Mesothelial cell of epicardium (in vitro differentiated cells): Measurements from ENCODE around the gene BRCA1. TPM values are rescaled to one million over a fixed set of nuclear protein-coding genes. Genes with fewer than 3 reads are reported as not detected.
"Not testable (repeated sequence)": the region's sequence is repeated elsewhere in the genome, so short reads cannot be mapped to it uniquely, and the experiment has no call there.

Source experiments
- DNase-seq, 2 experiments: peaks; one replicate each; pipeline ENCODE4 v3.0.0; 2021; ENCODE audit warnings: low spot score in 2 of 2; ENCODE audit not compliant: unreplicated experiment in 2 of 2
- H3K27ac Mint-ChIP-seq: 2 replicates; pipeline ENCODE4 v1.8.0; 2021; ENCODE audit warnings: mixed read lengths
- H3K27me3 Mint-ChIP-seq: 2 replicates; pipeline ENCODE4 v1.8.0; 2021; ENCODE audit warnings: low read depth, mixed read lengths
- H3K36me3 Mint-ChIP-seq: 2 replicates; pipeline ENCODE4 v1.8.0; 2021; ENCODE audit warnings: mixed read lengths
- H3K4me1 Mint-ChIP-seq: 2 replicates; pipeline ENCODE4 v1.8.0; 2021; ENCODE audit warnings: mixed read lengths
- H3K4me3 Mint-ChIP-seq: 2 replicates; pipeline ENCODE4 v1.8.0; 2021; ENCODE audit warnings: mild to moderate bottlenecking, moderate library complexity, mixed read lengths
- H3K9me3 Mint-ChIP-seq: 2 replicates; pipeline ENCODE4 v1.8.0; 2021; ENCODE audit warnings: mixed read lengths
- total RNA-seq: library from RNA; stranded (reverse); gene quantifications from 3 replicates; pipeline ENCODE4 v1.2.1, GENCODE V29; 2021
- TF ChIP-seq, protein P1 (sequence below): fragments of 200-600 bp; sonication (generic); IDR thresholded peaks from one replicate; pipeline ENCODE4 v1.5.0; 2021; ENCODE audit warnings: antibody characterized with exemption; ENCODE audit not compliant: unreplicated experiment

Gene BRCA1
- total RNA-seq, 1 donor from 2014 or later, result 15.5 TPM

DNA sequence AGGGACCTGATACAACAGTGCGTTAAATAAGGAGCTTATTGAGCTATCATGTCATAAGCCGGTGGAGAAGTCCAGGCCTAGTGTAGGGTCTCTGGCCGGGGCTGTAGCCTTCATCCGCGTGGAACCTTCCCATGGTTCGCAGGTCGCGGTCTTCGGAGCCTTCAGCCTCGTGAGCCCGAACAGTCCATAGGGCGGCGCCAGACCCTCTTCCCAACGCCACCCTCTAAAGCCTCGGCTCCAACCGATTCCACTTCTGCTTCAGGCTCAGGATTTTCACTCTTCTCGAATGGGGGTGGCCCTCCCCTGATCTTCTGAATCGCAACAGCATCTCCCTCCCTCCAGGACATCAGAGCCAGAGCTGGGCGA is 10.3 kb upstream of the BRCA1 start:
- no peaks in the 10 kb centered on the region for H3K4me1 Mint-ChIP-seq
- H3K4me3 Mint-ChIP-seq, result no peak overlapping the region
- no peak for DNase-seq
- H3K27me3 Mint-ChIP-seq, result no peaks in the 10 kb centered on the region
- H3K36me3 Mint-ChIP-seq, result peaks cover 13% of the 10 kb centered on the region
- TF ChIP-seq, protein P1, sequence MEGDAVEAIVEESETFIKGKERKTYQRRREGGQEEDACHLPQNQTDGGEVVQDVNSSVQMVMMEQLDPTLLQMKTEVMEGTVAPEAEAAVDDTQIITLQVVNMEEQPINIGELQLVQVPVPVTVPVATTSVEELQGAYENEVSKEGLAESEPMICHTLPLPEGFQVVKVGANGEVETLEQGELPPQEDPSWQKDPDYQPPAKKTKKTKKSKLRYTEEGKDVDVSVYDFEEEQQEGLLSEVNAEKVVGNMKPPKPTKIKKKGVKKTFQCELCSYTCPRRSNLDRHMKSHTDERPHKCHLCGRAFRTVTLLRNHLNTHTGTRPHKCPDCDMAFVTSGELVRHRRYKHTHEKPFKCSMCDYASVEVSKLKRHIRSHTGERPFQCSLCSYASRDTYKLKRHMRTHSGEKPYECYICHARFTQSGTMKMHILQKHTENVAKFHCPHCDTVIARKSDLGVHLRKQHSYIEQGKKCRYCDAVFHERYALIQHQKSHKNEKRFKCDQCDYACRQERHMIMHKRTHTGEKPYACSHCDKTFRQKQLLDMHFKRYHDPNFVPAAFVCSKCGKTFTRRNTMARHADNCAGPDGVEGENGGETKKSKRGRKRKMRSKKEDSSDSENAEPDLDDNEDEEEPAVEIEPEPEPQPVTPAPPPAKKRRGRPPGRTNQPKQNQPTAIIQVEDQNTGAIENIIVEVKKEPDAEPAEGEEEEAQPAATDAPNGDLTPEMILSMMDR, result no peak
- no peaks in the 10 kb centered on the region for H3K9me3 Mint-ChIP-seq
- no peak overlapping the region for H3K27ac Mint-ChIP-seq

DNA sequence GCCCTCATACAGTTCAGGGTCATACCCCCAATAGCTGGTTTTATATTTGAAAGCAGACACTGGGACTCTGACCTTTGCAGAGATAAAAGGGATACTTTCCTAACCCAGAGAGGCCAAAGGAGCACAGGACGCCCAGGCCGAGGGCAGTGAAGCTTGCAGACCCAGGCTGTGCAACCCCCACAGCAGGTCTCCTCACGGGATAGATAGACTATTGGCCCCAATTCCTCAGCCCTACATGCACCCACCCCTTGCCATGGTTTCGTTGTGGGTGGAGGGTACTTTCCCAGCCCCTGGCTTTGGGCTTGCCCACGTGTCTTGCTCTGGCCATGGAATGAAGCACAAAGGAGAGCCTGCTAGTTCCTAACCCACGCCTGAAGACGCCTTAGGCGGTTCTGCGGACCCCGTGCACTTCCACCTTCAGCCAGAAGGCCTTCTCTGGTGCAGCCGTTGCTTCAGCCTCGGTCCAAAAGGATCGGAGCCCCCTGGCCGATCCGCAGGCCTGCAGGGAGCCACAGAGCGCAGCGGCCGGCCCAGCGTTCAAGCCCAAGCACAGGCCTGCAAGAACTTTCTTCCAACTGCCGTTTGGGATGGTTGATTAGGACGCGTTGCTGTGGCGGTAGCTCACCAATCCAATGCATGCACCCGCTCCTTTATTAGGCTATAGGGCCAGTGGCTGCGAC is 9.8 kb upstream of the BRCA1 start:
- Mint-ChIP-seq H3K4me3 (no peak overlapping the region), H3K4me1 (no peaks in the 10 kb centered on the region), H3K9me3 (no peaks in the 10 kb centered on the region)

DNA sequence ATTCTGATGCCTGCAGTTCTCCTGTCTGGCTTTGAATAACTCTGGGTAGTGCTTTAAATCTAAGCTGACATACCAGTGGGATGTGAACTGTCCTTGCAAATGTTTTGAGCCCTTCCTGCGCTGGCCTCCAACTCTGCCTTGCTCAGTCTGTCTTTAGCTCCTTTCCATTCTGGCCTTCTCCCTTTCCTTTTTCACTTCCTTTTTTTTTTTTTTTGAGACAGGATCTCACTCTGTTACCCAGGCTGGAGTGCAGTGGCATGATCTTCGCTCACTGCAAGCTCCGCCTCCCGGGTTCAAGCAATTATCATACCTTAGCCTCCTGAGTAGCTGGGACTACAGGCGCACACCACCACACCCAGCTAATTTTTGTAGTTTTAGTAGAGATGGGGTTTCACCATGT is 8.3 kb upstream of the BRCA1 start:
- H3K4me1 Mint-ChIP-seq, H3K27ac Mint-ChIP-seq, H3K27me3 Mint-ChIP-seq, H3K4me3 Mint-ChIP-seq, H3K9me3 Mint-ChIP-seq, DNase-seq, H3K36me3 Mint-ChIP-seq: not testable (repeated sequence)

More for the DNA sequence above, 9.8 kb upstream of the BRCA1 start:
- TF ChIP-seq, protein P1, result no peak
- Mint-ChIP-seq H3K27ac (no peak overlapping the region), H3K27me3 (no peaks in the 10 kb centered on the region), H3K36me3 (peaks cover 9% of the 10 kb centered on the region)
- no peak for DNase-seq

DNA sequence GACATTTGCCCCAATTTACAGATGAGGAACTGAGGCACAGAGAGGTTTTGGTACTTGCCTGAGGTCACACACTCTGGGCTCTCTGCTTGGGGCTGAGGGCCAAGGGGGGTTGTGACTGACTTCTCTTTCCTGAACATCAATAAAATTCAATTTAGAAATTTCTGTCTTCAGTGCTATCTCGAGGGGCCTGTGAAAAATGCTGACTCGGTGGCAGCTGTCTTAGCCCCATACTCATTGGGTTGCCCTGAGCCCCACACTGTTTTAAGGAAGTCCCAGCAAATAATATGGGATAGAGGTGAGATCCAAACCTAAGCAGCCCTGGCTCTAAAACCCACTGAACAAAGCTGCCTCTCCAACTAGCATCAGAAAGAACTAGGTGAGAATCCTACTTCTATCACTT is 7.0 kb upstream of the BRCA1 start:
- Mint-ChIP-seq H3K9me3 (no peaks in the 10 kb centered on the region), H3K4me3 (no peak overlapping the region), H3K27me3 (no peaks in the 10 kb centered on the region), H3K27ac (no peak overlapping the region), H3K36me3 (peaks cover 14% of the 10 kb centered on the region), H3K4me1 (peaks cover 7% of the 10 kb centered on the region)
- TF ChIP-seq, protein P1, result no peak
- DNase-seq, result no peak

DNA sequence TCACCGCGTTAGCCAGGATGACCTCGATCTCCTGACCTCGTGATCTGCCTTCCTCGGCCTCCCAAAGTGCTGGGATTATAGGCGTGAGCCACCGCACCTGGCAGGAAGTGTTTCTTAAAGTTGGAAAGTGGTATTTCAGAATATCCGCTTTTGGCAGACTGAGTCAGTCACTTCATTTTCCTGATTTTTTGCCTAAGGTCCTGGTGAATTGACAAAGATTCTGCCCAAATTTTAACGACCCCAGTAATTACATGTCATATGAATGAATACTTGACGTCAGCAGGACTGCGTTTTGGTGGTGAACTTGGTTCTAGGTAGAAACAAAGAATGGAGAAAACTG is 4.5 kb upstream of the BRCA1 start:
- Mint-ChIP-seq H3K36me3 (peaks cover 11% of the 10 kb centered on the region), H3K27me3 (no peaks in the 10 kb centered on the region), H3K27ac (peak overlapping the region; percentile 77), H3K4me1 (peaks cover 19% of the 10 kb centered on the region), H3K9me3 (no peaks in the 10 kb centered on the region), H3K4me3 (no peak overlapping the region)
- no peak for DNase-seq
- TF ChIP-seq, protein P1, result no peak

DNA sequence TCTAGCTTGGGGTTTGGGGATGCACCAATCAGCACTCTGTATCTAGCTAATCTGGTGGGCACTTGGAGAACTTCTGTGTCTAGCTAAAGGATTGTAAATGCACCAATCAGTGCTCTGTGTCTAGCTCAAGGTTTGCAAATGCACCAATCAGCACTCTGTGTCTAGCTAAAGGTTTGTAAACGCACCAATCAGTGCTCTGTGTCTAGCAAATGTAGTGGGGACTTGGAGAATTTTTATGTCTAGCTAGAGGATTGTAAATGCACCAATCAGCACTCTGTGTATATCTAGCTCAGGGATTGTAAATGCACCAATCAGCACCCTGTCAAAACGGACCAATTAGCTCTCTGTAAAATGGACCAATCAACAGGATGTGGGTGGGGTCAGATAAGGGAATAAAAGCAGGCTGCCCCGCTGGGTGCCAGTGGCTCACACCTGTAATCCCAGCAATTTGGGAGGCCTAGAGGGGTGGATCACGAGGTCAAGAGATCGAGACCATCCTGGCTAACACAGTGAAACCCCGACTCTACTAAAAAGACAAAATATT is 2.2 kb upstream of the BRCA1 start:
- DNase-seq, H3K9me3 Mint-ChIP-seq, H3K27me3 Mint-ChIP-seq, H3K36me3 Mint-ChIP-seq: not testable (repeated sequence)
- H3K4me3 Mint-ChIP-seq, result peak overlapping the region; percentile 61
- peak overlapping the region; percentile 53 for H3K27ac Mint-ChIP-seq
- peaks cover 24% of the 10 kb centered on the region for H3K4me1 Mint-ChIP-seq

DNA sequence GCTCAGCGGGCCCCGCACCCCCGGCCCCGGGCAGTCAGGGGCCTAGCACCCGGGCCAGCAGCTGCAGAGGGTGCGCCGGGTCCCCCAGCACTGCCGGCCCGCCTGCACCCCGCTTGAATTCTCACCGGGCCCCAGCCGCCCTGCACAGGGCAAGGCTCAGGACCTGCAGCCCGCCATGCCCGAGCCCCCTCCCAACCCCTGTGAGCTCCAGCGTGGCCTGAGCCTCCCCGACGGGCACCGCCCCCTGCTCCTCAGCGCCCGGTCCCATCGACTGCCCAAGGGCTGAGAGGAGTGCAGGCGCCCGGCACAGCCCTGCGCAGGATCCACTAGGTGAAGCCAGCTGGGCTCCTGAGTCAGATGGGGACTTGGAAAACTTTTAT is 1.7 kb upstream of the BRCA1 start:
- no peak for DNase-seq
- H3K36me3 Mint-ChIP-seq, result peaks cover 7% of the 10 kb centered on the region
- no peaks in the 10 kb centered on the region for H3K9me3 Mint-ChIP-seq
- H3K27ac Mint-ChIP-seq, result no peak overlapping the region
- H3K27me3 Mint-ChIP-seq, result no peaks in the 10 kb centered on the region
- H3K4me3 Mint-ChIP-seq, result peak overlapping the region; percentile 61
- TF ChIP-seq, protein P1, result no peak
- H3K4me1 Mint-ChIP-seq, result peaks cover 24% of the 10 kb centered on the region
